ENCODE measurements around the gene PRPS1.

The PRPS1 gene

DNA sequence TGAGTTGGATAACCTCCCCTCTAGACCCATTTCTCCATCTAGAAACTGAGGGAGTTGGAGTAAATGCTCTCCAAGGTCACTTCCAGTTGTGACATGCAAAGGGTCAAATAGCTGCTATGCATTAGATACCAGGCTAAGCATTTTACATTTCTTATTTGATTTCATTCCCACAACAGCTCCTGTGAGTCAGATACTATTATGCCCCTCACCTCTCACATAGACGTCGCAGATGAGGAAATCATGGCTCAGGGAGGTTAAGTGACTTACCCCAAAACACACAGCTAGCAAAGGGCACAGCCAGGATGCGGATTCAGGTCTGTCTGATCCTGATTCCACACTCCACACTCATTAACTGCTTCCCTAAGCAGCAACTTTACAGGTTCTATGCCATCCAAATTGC lies 57.7 kb downstream of the PRPS1 start:
- TF ChIP-seq, protein P1, sequence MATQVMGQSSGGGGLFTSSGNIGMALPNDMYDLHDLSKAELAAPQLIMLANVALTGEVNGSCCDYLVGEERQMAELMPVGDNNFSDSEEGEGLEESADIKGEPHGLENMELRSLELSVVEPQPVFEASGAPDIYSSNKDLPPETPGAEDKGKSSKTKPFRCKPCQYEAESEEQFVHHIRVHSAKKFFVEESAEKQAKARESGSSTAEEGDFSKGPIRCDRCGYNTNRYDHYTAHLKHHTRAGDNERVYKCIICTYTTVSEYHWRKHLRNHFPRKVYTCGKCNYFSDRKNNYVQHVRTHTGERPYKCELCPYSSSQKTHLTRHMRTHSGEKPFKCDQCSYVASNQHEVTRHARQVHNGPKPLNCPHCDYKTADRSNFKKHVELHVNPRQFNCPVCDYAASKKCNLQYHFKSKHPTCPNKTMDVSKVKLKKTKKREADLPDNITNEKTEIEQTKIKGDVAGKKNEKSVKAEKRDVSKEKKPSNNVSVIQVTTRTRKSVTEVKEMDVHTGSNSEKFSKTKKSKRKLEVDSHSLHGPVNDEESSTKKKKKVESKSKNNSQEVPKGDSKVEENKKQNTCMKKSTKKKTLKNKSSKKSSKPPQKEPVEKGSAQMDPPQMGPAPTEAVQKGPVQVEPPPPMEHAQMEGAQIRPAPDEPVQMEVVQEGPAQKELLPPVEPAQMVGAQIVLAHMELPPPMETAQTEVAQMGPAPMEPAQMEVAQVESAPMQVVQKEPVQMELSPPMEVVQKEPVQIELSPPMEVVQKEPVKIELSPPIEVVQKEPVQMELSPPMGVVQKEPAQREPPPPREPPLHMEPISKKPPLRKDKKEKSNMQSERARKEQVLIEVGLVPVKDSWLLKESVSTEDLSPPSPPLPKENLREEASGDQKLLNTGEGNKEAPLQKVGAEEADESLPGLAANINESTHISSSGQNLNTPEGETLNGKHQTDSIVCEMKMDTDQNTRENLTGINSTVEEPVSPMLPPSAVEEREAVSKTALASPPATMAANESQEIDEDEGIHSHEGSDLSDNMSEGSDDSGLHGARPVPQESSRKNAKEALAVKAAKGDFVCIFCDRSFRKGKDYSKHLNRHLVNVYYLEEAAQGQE (IDR thresholded peaks at IDR 0.05; ENCODE audit: insufficient replicate concordance, low read depth): no peak
- TF ChIP-seq POLR2AphosphoS5 (IDR thresholded peaks at IDR 0.05; ENCODE audit: low read depth) (no peak), GABPA (IDR thresholded peaks at IDR 0.05; ENCODE audit: low read depth) (no peak), SPI1 (IDR thresholded peaks at IDR 0.05; ENCODE audit: borderline replicate concordance, low read depth) (no peak)
- TF ChIP-seq, protein P2, sequence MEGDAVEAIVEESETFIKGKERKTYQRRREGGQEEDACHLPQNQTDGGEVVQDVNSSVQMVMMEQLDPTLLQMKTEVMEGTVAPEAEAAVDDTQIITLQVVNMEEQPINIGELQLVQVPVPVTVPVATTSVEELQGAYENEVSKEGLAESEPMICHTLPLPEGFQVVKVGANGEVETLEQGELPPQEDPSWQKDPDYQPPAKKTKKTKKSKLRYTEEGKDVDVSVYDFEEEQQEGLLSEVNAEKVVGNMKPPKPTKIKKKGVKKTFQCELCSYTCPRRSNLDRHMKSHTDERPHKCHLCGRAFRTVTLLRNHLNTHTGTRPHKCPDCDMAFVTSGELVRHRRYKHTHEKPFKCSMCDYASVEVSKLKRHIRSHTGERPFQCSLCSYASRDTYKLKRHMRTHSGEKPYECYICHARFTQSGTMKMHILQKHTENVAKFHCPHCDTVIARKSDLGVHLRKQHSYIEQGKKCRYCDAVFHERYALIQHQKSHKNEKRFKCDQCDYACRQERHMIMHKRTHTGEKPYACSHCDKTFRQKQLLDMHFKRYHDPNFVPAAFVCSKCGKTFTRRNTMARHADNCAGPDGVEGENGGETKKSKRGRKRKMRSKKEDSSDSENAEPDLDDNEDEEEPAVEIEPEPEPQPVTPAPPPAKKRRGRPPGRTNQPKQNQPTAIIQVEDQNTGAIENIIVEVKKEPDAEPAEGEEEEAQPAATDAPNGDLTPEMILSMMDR (IDR thresholded peaks at IDR 0.05; ENCODE audit: insufficient read depth, low read length): no peak
- peak overlapping the region; percentile 73 for H3K27ac ChIP-seq (replicated peaks)
- H3K4me3 ChIP-seq (replicated peaks; ENCODE audit: insufficient read depth, low read length): no peak overlapping the region
- DNase-seq (ENCODE audit: low read depth in 1 of 2, low spot score in 1 of 2): no peak
- no peaks in the 10 kb centered on the region for H3K27me3 ChIP-seq (ENCODE audit: insufficient read depth, poor library complexity, severe bottlenecking)

DNA sequence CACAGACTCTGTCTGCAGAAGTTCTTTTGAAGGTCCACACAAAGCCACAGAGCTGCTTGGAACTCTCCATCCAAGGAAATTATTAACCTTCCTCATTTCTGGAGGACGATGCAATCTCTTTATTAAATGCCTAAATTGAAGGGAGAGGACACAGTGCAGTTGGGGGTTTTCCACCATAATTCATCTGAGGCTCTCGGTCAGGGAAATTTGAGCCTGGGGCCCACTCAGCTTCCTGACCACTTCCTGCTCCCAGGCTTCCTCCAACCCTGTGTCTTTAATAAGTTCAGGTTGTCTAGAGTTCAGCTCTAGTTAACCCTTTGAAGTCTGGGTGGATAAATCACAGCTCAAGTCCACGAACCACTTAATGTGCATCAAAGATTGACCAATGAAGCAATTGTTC lies 58.5 kb downstream of the PRPS1 start:
- H3K27ac ChIP-seq (replicated peaks): no peak overlapping the region
- no peak for DNase-seq (ENCODE audit: low read depth in 1 of 2, low spot score in 1 of 2)
- H3K27me3 ChIP-seq (ENCODE audit: insufficient read depth, poor library complexity, severe bottlenecking): no peaks in the 10 kb centered on the region
- H3K4me3 ChIP-seq (replicated peaks; ENCODE audit: insufficient read depth, low read length): no peak overlapping the region
- TF ChIP-seq SPI1 (IDR thresholded peaks at IDR 0.05; ENCODE audit: borderline replicate concordance, low read depth) (no peak), POLR2AphosphoS5 (IDR thresholded peaks at IDR 0.05; ENCODE audit: low read depth) (no peak), GABPA (IDR thresholded peaks at IDR 0.05; ENCODE audit: low read depth) (no peak)
- TF ChIP-seq, protein P1 (IDR thresholded peaks at IDR 0.05; ENCODE audit: insufficient replicate concordance, low read depth): no peak
- TF ChIP-seq, protein P2 (IDR thresholded peaks at IDR 0.05; ENCODE audit: insufficient read depth, low read length): no peak

DNA sequence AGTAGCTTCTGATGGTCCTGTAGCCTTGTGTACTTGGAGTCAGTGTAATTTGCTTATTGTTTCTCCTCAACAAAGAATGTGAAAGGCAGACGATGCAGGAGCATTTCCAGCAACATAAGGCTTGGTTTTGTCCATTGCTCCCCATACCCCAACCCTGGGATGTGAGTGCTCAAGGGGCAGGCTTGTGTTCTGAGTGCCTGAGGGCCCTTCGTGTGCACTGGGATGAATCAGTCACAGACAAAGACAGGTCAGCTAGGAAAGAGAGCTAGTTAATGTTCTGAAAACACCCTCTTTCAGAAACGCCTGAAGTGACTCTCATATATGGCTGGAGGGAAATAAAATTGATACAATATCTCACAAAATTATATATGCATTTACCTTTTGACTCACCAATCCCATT lies 59.1 kb downstream of the PRPS1 start:
- H3K27ac ChIP-seq (replicated peaks): no peak overlapping the region
- no peak for DNase-seq (ENCODE audit: low read depth in 1 of 2, low spot score in 1 of 2)
- no peak for TF ChIP-seq SPI1 (IDR thresholded peaks at IDR 0.05; ENCODE audit: borderline replicate concordance, low read depth)
- TF ChIP-seq, protein P1 (IDR thresholded peaks at IDR 0.05; ENCODE audit: insufficient replicate concordance, low read depth): no peak
- no peak for TF ChIP-seq POLR2AphosphoS5 (IDR thresholded peaks at IDR 0.05; ENCODE audit: low read depth)
- TF ChIP-seq, protein P2 (IDR thresholded peaks at IDR 0.05; ENCODE audit: insufficient read depth, low read length): no peak
- TF ChIP-seq GABPA (IDR thresholded peaks at IDR 0.05; ENCODE audit: low read depth): no peak
- no peaks in the 10 kb centered on the region for H3K27me3 ChIP-seq (ENCODE audit: insufficient read depth, poor library complexity, severe bottlenecking)
- H3K4me3 ChIP-seq (replicated peaks; ENCODE audit: insufficient read depth, low read length): no peak overlapping the region

Data from HL-60 (cell line).